Measurements from ENCODE around the gene CST8. TPM values are rescaled to one million over a fixed set of nuclear protein-coding genes. Genes with fewer than 3 reads are reported as not detected.

Gene CST8
- total RNA-seq, 1 experiment from 2014 or later = not detected

- no peak overlapping the region for H3T11ph ChIP-seq (ENCODE audit: low read length)
- peak overlapping the region in 1 of 2 experiments; percentile 53; a peak in 2 of 5 replicates for H3K4me3 Mint-ChIP-seq
- H2BK120ac ChIP-seq (ENCODE audit: low read depth, low read length, poor library complexity, severe bottlenecking) = no peak overlapping the region
- no peaks in the 10 kb centered on the region for H3K23me2 ChIP-seq (ENCODE audit: insufficient read length, low read depth, low read length, poor library complexity, severe bottlenecking)
- no peaks in the 10 kb centered on the region for H3K79me1 ChIP-seq (ENCODE audit: insufficient read depth, low read depth, low read length, poor library complexity, severe bottlenecking)
- H3K9me3 ChIP-seq (ENCODE audit: control insufficient read depth, low read depth, low read length) = no peaks in the 10 kb centered on the region
- H3K27ac Mint-ChIP-seq = peak overlapping the region in 2 of 3 experiments; percentile 6 to 21; a peak in 3 of 7 replicates
- H3K4ac ChIP-seq (ENCODE audit: low read depth, low read length) = no peak overlapping the region
- H3K79me2 ChIP-seq (ENCODE audit: insufficient read depth, low read length) = no peaks in the 10 kb centered on the region
- H4K8ac ChIP-seq (replicated peaks; ENCODE audit: insufficient read length, low read depth, low read length) = no peak overlapping the region
- H3K9ac ChIP-seq (ENCODE audit: extremely low read depth, insufficient read length, low read length) = no peak overlapping the region
- H3K56ac ChIP-seq (ENCODE audit: insufficient read length, low read depth, low read length) = no peak overlapping the region
- no peak overlapping the region for H4K5ac ChIP-seq (ENCODE audit: insufficient read length, low read depth, low read length)
- peak; percentile 55 for DNase-seq
- H2BK12ac ChIP-seq (ENCODE audit: insufficient read length, low read depth, low read length) = no peak overlapping the region
- no peak overlapping the region for H2BK5ac ChIP-seq (ENCODE audit: insufficient read length, low read length)
- H3K4me1 ChIP-seq (ENCODE audit: insufficient read depth, low read length) = no peaks in the 10 kb centered on the region; the same call in 1 of the 2 replicates
- no peaks in the 10 kb centered on the region for H4K20me1 ChIP-seq (ENCODE audit: control insufficient read depth, insufficient read depth, insufficient read length)
- H3K27me3 Mint-ChIP-seq (ENCODE audit: low read depth) = peaks cover 27% of the 10 kb centered on the region
- peaks cover 19 to 30% (median 20%) of the 10 kb centered on the region in 3 experiments for H3K36me3 Mint-ChIP-seq (ENCODE audit: insufficient read depth in 1 of 3, low read depth in 3 of 3)
- no peak overlapping the region for H3K18ac ChIP-seq (ENCODE audit: insufficient read length, low read depth, low read length)
- H2BK15ac ChIP-seq (ENCODE audit: low read depth, low read length) = no peak overlapping the region
- peak overlapping the region; percentile 47 for H3K4me2 ChIP-seq (ENCODE audit: insufficient read depth, insufficient read length, low read length)
- no peak overlapping the region for H2AFZ ChIP-seq (ENCODE audit: low read length)
- H3K27ac ChIP-seq (ENCODE audit: insufficient read length, low read depth, low read length) = no peak overlapping the region
- peaks cover 21 to 24% of the 10 kb centered on the region in 2 experiments for H3K9me3 Mint-ChIP-seq
- no peak overlapping the region for H3K23ac ChIP-seq (ENCODE audit: insufficient read length, low read depth, low read length)
- TF ChIP-seq CTCF (conservative IDR thresholded peaks at IDR 0.05) = no peak
- H2AK5ac ChIP-seq (ENCODE audit: insufficient read length, low read length) = no peak overlapping the region
- no peaks in the 10 kb centered on the region for H3K27me3 ChIP-seq (ENCODE audit: insufficient read depth, low read length)
- H2BK20ac ChIP-seq (ENCODE audit: low read depth, low read length, poor library complexity, severe bottlenecking) = no peak overlapping the region
- H3K14ac ChIP-seq (ENCODE audit: insufficient read depth, low read length) = no peak overlapping the region
- no peak overlapping the region for H4K91ac ChIP-seq (ENCODE audit: insufficient read length, low read depth, low read length)
- H3K4me1 Mint-ChIP-seq = peaks cover 41 to 46% of the 10 kb centered on the region in 2 experiments
Measured at GRCh38 chr20:23533161-23533560, 42.2 kb downstream of the CST8 start.
